ENCODE results near the gene CLASP1. TPM values are rescaled to one million over a fixed set of nuclear protein-coding genes. Genes with fewer than 3 reads are reported as not detected.

CLASP1 gene
- total RNA-seq, 2 donors from 2014 or later = 87.0 to 88.3 TPM

GRCh38 chr2:121412349-121412748, 236.9 kb downstream of the CLASP1 start:
- Mint-ChIP-seq H3K4me1 (no peaks in the 10 kb centered on the region), H3K9me3 (no peaks in the 10 kb centered on the region), H3K27me3 (ENCODE audit: insufficient read depth) (no peaks in the 10 kb centered on the region), H3K27ac (no peak overlapping the region), H3K36me3 (ENCODE audit: low read depth) (peaks cover 55% of the 10 kb centered on the region), H3K4me3 (no peak overlapping the region)
- no peak overlapping the region for H3K27ac ChIP-seq (ENCODE audit: low read depth, low read length)
- H3K4me3 ChIP-seq (ENCODE audit: low read length) = no peak overlapping the region
- TF ChIP-seq CTCF (conservative IDR thresholded peaks at IDR 0.05) = no peak
- DNase-seq = no peak
- 92 to 100% methylated on average over 1 of the region's 1 CpG for WGBS, 2 experiments (ENCODE audit: insufficient coverage in 1 of 2, insufficient read length in 1 of 2)
- no peaks in the 10 kb centered on the region for H3K4me1 ChIP-seq (ENCODE audit: control insufficient read depth, insufficient read depth, low read length)
- no peaks in the 10 kb centered on the region for H3K27me3 ChIP-seq (ENCODE audit: control insufficient read depth, insufficient read depth, low read length, poor library complexity, severe bottlenecking)
- H3K36me3 ChIP-seq (ENCODE audit: control insufficient read depth, insufficient read depth, low read length) = peaks cover 76% of the 10 kb centered on the region
- H3K9me3 ChIP-seq (ENCODE audit: control insufficient read depth, low read length) = no peaks in the 10 kb centered on the region
- H3K9ac ChIP-seq (ENCODE audit: extremely low read depth, low read length, poor library complexity, severe bottlenecking) = no peak overlapping the region

GRCh38 chr2:121409966-121410365, 239.3 kb downstream of the CLASP1 start:
- Histone ChIP-seq H3K9ac (ENCODE audit: extremely low read depth, low read length, poor library complexity, severe bottlenecking) (no peak overlapping the region), H3K27ac (ENCODE audit: low read depth, low read length) (no peak overlapping the region), H3K4me3 (ENCODE audit: low read length) (no peak overlapping the region), H3K4me1 (ENCODE audit: control insufficient read depth, insufficient read depth, low read length) (peaks cover 6% of the 10 kb centered on the region), H3K27me3 (ENCODE audit: control insufficient read depth, insufficient read depth, low read length, poor library complexity, severe bottlenecking) (no peaks in the 10 kb centered on the region), H3K9me3 (ENCODE audit: control insufficient read depth, low read length) (no peaks in the 10 kb centered on the region), H3K36me3 (ENCODE audit: control insufficient read depth, insufficient read depth, low read length) (peaks cover 79% of the 10 kb centered on the region)
- Mint-ChIP-seq H3K9me3 (no peaks in the 10 kb centered on the region), H3K4me1 (peaks cover 7% of the 10 kb centered on the region), H3K27me3 (ENCODE audit: insufficient read depth) (no peaks in the 10 kb centered on the region), H3K36me3 (ENCODE audit: low read depth) (peaks cover 61% of the 10 kb centered on the region), H3K4me3 (no peak overlapping the region), H3K27ac (no peak overlapping the region)
- no peak for DNase-seq
- no peak for TF ChIP-seq CTCF (conservative IDR thresholded peaks at IDR 0.05)

- Histone ChIP-seq H3K27ac (ENCODE audit: low read depth, low read length) (no peak overlapping the region), H3K36me3 (ENCODE audit: control insufficient read depth, insufficient read depth, low read length) (peaks cover 77% of the 10 kb centered on the region), H3K4me3 (ENCODE audit: low read length) (no peak overlapping the region), H3K9me3 (ENCODE audit: control insufficient read depth, low read length) (no peaks in the 10 kb centered on the region), H3K27me3 (ENCODE audit: control insufficient read depth, insufficient read depth, low read length, poor library complexity, severe bottlenecking) (no peaks in the 10 kb centered on the region), H3K4me1 (ENCODE audit: control insufficient read depth, insufficient read depth, low read length) (peaks cover 6% of the 10 kb centered on the region), H3K9ac (ENCODE audit: extremely low read depth, low read length, poor library complexity, severe bottlenecking) (no peak overlapping the region)
- WGBS, 2 experiments (ENCODE audit: insufficient coverage in 1 of 2, insufficient read length in 1 of 2) = 92 to 100% methylated on average over 2 of the region's 2 CpGs
- Mint-ChIP-seq H3K27me3 (ENCODE audit: insufficient read depth) (no peaks in the 10 kb centered on the region), H3K27ac (no peak overlapping the region), H3K36me3 (ENCODE audit: low read depth) (peaks cover 60% of the 10 kb centered on the region), H3K4me3 (no peak overlapping the region), H3K9me3 (no peaks in the 10 kb centered on the region), H3K4me1 (peaks cover 7% of the 10 kb centered on the region)
- no peak for DNase-seq
- TF ChIP-seq CTCF (conservative IDR thresholded peaks at IDR 0.05) = no peak
Observed at GRCh38 chr2:121409388-121409787, 239.9 kb downstream of the CLASP1 start.
